T-helper 22 cell (primary cell): ENCODE results near the gene MICAL3.

Experiments
- DNase-seq: peaks from one replicate; pipeline ENCODE4 v3.0.0-alpha.2; 2020; ENCODE audit warnings: low read depth

Gene MICAL3

GRCh38 chr22:17912945-17913721 lies 111.2 kb downstream of the MICAL3 start:
- no peak for DNase-seq

GRCh38 chr22:17911887-17912286 lies 112.5 kb downstream of the MICAL3 start:
- no peak for DNase-seq

GRCh38 chr22:17911312-17911705 lies 113.1 kb downstream of the MICAL3 start:
- DNase-seq = no peak

GRCh38 chr22:17910561-17911311 lies 113.6 kb downstream of the MICAL3 start:
- no peak for DNase-seq

GRCh38 chr22:17907748-17908051 lies 116.7 kb downstream of the MICAL3 start:
- no peak for DNase-seq

- no peak for DNase-seq
These were observed 117.2 kb downstream of the MICAL3 start for GRCh38 chr22:17906978-17907747.

GRCh38 chr22:17905445-17905844 lies 118.9 kb downstream of the MICAL3 start:
- no peak for DNase-seq

- no peak for DNase-seq
These were observed 120.6 kb downstream of the MICAL3 start for GRCh38 chr22:17903564-17904295.

- DNase-seq = no peak
These were observed 121.4 kb downstream of the MICAL3 start for GRCh38 chr22:17902960-17903359.

GRCh38 chr22:17898375-17898774 lies 126.0 kb downstream of the MICAL3 start:
- DNase-seq = no peak

GRCh38 chr22:17897858-17898257 lies 126.5 kb downstream of the MICAL3 start:
- DNase-seq = no peak

GRCh38 chr22:17897426-17897825 lies 126.9 kb downstream of the MICAL3 start:
- no peak for DNase-seq

GRCh38 chr22:17896586-17896985 lies 127.8 kb downstream of the MICAL3 start:
- no peak for DNase-seq

- no peak for DNase-seq
These were observed 130.3 kb downstream of the MICAL3 start for GRCh38 chr22:17893900-17894535.

- no peak for DNase-seq
These were observed 132.0 kb downstream of the MICAL3 start for GRCh38 chr22:17892376-17892775.

GRCh38 chr22:17891481-17892167 lies 132.7 kb downstream of the MICAL3 start:
- no peak for DNase-seq

- no peak for DNase-seq
These were observed 133.5 kb downstream of the MICAL3 start for GRCh38 chr22:17890892-17891291.

GRCh38 chr22:17890245-17890671 lies 134.1 kb downstream of the MICAL3 start:
- DNase-seq = no peak

- no peak for DNase-seq
These were observed 135.5 kb downstream of the MICAL3 start for GRCh38 chr22:17888855-17889254.

GRCh38 chr22:17888439-17888838 lies 135.9 kb downstream of the MICAL3 start:
- DNase-seq = no peak

- no peak for DNase-seq
These were observed 139.5 kb downstream of the MICAL3 start for GRCh38 chr22:17884893-17885292.
